Skeletal muscle tissue (tissue), 4 donors: ENCODE measurements around the gene TENT4A. TPM values are rescaled to one million over a fixed set of nuclear protein-coding genes. Genes with fewer than 3 reads are reported as not detected.
A peak's percentile ranks its signal among the peaks of the same experiment; 100 is the strongest.

Source experiments
- H3K27ac ChIP-seq: one replicate; pipeline ENCODE4 v1.7.0; 2013; ENCODE audit warnings: mild to moderate bottlenecking, low read depth, low read length, inconsistent platforms
- H3K27me3 ChIP-seq, 3 donors: one replicate each; pipeline ENCODE4 v1.7.0; 2013; ENCODE audit warnings: low read length in 3 of 3; ENCODE audit not compliant: control insufficient read depth in 3 of 3, insufficient read depth in 3 of 3
- H3K36me3 ChIP-seq, 3 donors: one replicate each; pipeline ENCODE4 v1.7.0; 2013; ENCODE audit warnings: low read length in 3 of 3; ENCODE audit not compliant: control insufficient read depth in 3 of 3, insufficient read depth in 3 of 3
- H3K4me1 ChIP-seq, 3 donors: one replicate each; pipeline ENCODE4 v1.7.0; 2013; ENCODE audit warnings: low read length in 3 of 3, mild to moderate bottlenecking in 3 of 3; ENCODE audit not compliant: control insufficient read depth in 3 of 3, insufficient read depth in 3 of 3
- H3K4me3 ChIP-seq, 3 donors: one replicate each; pipeline ENCODE4 v1.7.0; 2013; ENCODE audit warnings: low read length in 3 of 3
- H3K9ac ChIP-seq, 3 donors: one replicate each; pipeline ENCODE4 v1.7.0; 2013; ENCODE audit warnings: low read length in 3 of 3, mild to moderate bottlenecking in 3 of 3, moderate library complexity in 2 of 3, low read depth in 1 of 3
- H3K9me3 ChIP-seq, 3 donors: one replicate each; pipeline ENCODE4 v1.7.0; 2013; ENCODE audit warnings: low read length in 3 of 3; ENCODE audit not compliant: control insufficient read depth in 3 of 3
- total RNA-seq: library from RNA; depleted of rRNA; stranded (reverse); fragments of >200 nt; gene quantifications from one replicate; pipeline ENCODE4 v1.2.3, GENCODE V29; 2014
- donor health status: Osteomylitis.

The TENT4A gene
- total RNA-seq, 1 donor from 2014 or later, result 15.1 TPM

DNA sequence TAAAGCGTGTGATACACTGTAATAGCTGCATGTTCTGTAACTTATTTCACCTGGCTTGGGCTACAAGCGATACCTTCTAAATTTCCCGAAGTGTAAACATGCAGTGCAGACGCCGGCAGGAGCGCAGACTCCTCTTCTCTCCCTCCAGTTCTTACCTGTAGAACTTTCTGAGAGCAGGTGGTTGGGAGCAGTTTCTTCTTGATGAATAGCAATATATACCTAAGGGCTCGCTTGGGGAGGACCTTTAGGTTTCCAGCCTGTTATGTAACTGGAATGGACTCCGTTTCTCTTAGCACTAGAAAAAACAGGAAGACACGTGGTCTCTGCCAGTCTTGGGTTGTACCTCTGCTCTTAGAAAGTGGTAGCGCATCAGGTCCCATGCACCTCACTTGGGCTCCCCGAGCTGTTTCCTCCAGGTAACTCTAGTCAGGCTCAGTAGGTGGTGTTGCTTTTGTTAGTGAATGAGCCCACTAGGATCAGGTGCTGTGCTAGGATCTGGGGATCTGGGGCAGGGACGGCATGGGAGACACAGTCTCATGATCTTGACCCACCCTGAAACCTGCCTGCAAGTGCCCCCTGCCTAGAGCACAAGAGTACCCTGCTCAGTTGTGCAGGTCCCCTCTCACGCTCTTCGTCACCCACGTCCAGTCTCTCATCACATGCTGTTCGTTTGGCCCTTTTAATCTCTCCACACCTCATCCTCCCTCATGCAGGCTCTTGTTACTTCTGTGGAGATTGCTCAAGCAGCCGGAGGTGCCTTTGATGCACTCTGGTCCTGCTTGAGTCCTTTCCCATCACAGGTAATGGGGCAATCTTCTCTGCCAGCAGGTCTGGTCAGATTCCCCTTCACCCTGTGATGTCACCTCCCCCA, 2.8 kb downstream of the TENT4A start:
- Histone ChIP-seq H3K9me3 (no peaks in the 10 kb centered on the region), H3K36me3 (peaks cover 0 to 3% (median 0%) of the 10 kb centered on the region in 3 donors), H3K4me3 (peak overlapping the region; percentile 60 to 79 (median 70)), H3K27ac (peak overlapping the region; percentile 20), H3K27me3 (no peaks in the 10 kb centered on the region), H3K4me1 (peaks cover 55 to 67% (median 61%) of the 10 kb centered on the region in 3 donors), H3K9ac (peak overlapping the region; percentile 65 to 79 (median 68))

DNA sequence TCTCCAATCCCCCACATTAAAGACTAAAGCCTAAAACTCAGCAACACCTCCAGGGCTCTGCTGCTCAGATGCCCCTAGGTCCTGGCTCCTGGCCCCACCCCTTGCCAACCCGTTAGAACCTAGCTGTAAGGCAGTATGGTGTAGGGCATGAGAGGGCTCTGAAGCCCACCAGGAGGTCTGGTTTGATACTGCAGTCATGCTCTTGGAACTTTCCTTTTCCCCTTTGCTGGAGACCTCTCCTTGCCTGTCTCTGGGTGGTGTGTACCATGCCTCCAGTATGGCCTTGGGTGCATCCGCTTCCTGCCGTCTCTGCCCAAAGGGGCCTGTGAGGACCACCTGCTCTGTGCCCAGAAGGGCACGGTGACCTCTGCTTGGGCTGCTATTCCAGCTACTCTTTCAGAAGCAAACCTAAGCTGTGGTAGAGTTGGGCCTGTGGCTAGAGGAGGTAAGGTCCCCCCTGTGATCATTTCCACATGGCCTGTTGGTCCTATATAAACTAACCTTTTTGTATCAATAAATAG, 3.5 kb downstream of the TENT4A start:
- H3K4me1 ChIP-seq, result peaks cover 60 to 71% (median 67%) of the 10 kb centered on the region in 3 donors
- H3K4me3 ChIP-seq, result peak overlapping the region; percentile 41 to 70 (median 60)
- no peaks in the 10 kb centered on the region for H3K27me3 ChIP-seq
- peak overlapping the region; percentile 34 to 65 (median 50) for H3K9ac ChIP-seq
- peak overlapping the region; percentile 20 for H3K27ac ChIP-seq
- no peaks in the 10 kb centered on the region for H3K9me3 ChIP-seq
- peaks cover 0 to 3% (median 0%) of the 10 kb centered on the region in 3 donors for H3K36me3 ChIP-seq

DNA sequence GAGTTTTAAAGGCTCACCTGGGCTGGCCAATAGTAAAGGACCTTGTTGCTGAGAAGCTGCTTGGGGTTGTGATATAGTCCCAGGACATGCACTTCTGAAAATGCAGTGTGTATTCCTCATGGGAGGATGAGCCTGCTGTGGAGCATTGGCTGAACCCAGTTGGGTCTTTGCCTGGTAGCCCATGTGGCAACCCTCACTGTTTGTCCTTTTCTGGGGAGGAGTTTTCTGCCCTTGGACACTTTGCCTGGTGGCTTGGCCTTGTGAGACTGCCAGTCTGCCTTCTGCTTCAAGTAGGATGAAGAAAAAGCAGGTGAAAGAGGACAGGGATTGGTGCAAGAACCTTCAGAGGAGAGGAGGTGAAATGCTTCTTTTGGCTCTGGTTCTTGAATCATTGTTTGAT, 4.0 kb downstream of the TENT4A start:
- Histone ChIP-seq H3K4me1 (peaks cover 60 to 71% (median 68%) of the 10 kb centered on the region in 3 donors), H3K27me3 (no peaks in the 10 kb centered on the region), H3K4me3 (peak overlapping the region in 1 of 3 donors; percentile 29), H3K9ac (peak overlapping the region in 1 of 3 donors; percentile 50), H3K36me3 (peaks cover 0 to 3% (median 0%) of the 10 kb centered on the region in 3 donors), H3K9me3 (no peaks in the 10 kb centered on the region), H3K27ac (no peak overlapping the region)

DNA sequence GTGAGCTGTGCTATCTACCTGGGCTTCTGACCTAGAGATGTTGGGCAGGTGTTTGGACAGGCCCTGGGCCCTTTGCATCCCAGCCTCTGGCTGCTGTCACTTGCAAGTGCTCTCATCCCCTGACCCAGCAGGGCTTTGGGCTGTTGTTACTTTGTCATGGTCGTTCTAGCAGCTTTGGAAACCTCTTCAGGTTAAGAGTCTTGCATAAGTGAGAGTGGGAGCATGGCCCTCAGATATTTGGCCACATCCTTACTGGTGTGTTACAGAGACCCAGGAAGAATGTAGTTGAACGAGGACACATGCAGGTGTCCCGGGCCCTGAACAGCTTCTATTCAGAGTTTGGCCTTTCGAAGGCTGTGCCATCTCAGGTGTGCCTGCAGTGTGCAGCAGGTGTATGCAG, 4.5 kb downstream of the TENT4A start:
- Histone ChIP-seq H3K27me3 (no peaks in the 10 kb centered on the region), H3K4me1 (peaks cover 63 to 72% (median 71%) of the 10 kb centered on the region in 3 donors), H3K9me3 (no peaks in the 10 kb centered on the region), H3K9ac (peak overlapping the region in 1 of 3 donors; percentile 47), H3K4me3 (peak overlapping the region in 1 of 3 donors; percentile 22), H3K36me3 (peaks cover 0 to 3% (median 0%) of the 10 kb centered on the region in 3 donors), H3K27ac (no peak overlapping the region)

DNA sequence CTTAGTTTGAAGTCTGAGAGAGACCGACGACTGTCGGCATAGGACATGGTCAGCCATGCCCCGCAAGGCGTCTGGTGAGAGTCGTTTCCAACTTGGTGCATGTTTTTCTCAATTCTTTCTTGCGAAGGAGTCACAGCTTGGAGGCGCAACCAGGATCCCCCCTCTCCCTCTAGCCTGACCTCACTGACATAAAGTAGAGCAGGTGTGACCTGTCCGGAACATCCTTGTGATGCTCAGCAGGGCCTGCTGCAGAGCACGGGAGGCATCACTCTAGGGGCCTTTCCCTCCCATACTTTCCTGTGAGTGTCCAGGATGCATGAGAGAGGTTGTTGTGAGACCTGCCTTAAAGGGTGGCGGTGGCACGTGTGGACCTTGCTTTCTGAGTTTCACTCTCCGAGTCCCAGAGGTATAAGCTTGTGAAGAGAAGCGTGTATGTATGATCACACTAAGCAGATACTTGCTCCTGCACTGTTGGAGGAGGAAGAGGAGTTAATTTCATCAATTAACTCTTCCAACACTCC, 5.0 kb downstream of the TENT4A start:
- Histone ChIP-seq H3K9me3 (no peaks in the 10 kb centered on the region), H3K27ac (no peak overlapping the region), H3K4me1 (peaks cover 68 to 77% (median 77%) of the 10 kb centered on the region in 3 donors), H3K9ac (peak overlapping the region in 1 of 3 donors; percentile 47), H3K36me3 (peaks cover 0 to 3% (median 0%) of the 10 kb centered on the region in 3 donors), H3K4me3 (no peak overlapping the region), H3K27me3 (no peaks in the 10 kb centered on the region)

DNA sequence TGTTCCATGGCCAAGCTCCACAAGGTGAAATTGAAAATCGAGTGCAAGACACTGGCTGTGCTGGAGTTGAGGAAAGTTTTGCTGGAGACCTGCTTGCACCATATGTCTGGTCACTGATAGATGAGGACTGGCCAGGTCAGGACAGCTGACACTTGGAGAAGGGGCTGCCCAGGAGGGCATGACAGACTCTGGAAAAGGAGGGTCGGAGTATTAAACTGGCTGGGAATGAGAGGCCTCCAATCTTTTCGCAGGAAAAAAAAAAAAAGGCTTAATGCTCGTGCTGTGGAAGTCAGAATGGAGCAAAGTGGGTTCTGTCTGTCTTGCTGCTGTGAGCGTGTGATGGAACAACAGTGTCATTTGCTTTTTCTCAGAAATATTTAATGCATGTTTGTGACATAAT, 5.5 kb downstream of the TENT4A start:
- Histone ChIP-seq H3K36me3 (peaks cover 0 to 3% (median 0%) of the 10 kb centered on the region in 3 donors), H3K27ac (no peak overlapping the region), H3K27me3 (no peaks in the 10 kb centered on the region), H3K4me3 (no peak overlapping the region), H3K9ac (no peak overlapping the region), H3K9me3 (no peaks in the 10 kb centered on the region), H3K4me1 (peaks cover 73 to 82% (median 81%) of the 10 kb centered on the region in 3 donors)

DNA sequence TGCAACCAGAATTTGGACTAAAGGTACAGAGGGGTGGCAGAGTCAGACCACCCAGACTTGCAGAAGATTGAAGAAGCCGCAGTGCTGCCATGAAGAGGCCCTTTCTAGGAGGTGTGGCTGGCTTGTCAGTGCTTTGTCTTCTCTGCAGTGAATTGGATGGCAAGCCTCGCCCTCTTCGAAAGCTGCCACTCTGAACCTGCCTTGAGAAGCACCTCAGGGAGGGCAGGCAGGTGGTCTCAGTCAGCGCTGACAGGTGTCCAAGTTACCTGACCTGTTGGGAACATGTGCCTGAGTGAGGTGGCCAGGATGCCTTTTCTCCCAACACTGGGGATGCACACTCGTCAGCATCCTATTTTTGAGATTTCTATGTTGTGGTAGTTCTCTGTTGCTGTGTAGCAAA, 6.2 kb downstream of the TENT4A start:
- Histone ChIP-seq H3K9me3 (no peaks in the 10 kb centered on the region), H3K27ac (no peak overlapping the region), H3K36me3 (peaks cover 0 to 3% (median 0%) of the 10 kb centered on the region in 3 donors), H3K4me1 (peaks cover 73 to 88% (median 82%) of the 10 kb centered on the region in 3 donors), H3K9ac (no peak overlapping the region), H3K27me3 (no peaks in the 10 kb centered on the region), H3K4me3 (no peak overlapping the region)

DNA sequence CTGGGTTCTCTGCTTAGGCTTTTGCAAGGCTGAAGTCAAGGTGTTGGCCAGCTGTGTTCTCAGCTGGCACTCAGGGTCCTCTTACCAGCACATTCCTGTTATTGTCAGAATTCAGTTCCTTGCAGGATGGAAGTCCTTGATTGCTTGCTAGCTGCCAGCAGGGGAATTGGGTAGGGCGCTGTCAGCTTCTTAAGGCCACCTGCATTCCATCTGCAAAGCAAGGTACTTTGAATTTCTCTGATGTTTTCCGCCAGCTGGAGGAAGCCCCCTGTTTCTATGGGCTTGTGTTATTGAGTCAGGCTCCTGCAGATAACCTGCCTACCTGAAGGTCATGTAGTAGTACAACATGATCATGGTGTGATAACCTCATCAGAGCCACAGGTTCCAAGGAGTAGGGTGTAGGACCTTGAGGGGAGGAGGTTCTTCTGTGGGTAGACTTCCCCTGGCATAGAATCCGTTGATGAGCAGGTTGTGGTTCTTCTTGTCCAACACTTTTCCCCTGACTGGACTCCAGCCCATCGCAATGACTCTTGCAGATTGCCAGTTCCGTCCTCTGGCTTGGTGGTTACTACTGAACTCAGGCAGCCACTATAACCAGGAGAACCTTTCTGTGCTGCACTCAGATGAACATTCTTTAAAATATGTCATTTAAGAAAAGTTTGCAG, 6.8 kb downstream of the TENT4A start:
- Histone ChIP-seq H3K4me1 (peaks cover 72 to 89% (median 84%) of the 10 kb centered on the region in 3 donors), H3K27ac (no peak overlapping the region)

DNA sequence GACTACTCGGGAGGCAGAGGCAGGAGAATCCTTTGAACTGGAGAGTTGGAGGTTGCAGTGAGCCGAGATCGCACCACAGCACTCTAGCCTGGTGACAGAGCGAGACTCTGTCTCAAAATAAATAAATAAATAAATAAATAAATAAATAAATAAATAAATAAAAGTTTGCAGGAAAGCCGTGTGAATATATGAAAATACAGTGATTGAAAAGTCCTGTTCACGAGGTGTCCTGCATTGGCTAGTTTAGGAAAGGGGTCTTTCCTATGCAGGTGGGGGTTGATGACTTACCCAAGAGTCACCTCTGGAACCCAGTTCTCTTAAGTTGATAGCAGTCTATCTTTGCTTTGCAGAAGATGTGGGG, 7.3 kb downstream of the TENT4A start:
- H3K36me3 ChIP-seq, result peaks cover 0 to 3% (median 0%) of the 10 kb centered on the region in 3 donors
- H3K27ac ChIP-seq, result no peak overlapping the region
- no peak overlapping the region for H3K9ac ChIP-seq
- no peaks in the 10 kb centered on the region for H3K9me3 ChIP-seq
- H3K27me3 ChIP-seq, result no peaks in the 10 kb centered on the region
- peaks cover 70 to 86% (median 79%) of the 10 kb centered on the region in 3 donors for H3K4me1 ChIP-seq
- H3K4me3 ChIP-seq, result no peak overlapping the region

More for the DNA sequence above, 6.8 kb downstream of the TENT4A start:
- Histone ChIP-seq H3K27me3 (no peaks in the 10 kb centered on the region), H3K9me3 (no peaks in the 10 kb centered on the region), H3K9ac (no peak overlapping the region), H3K4me3 (peak overlapping the region in 1 of 3 donors; percentile 34), H3K36me3 (peaks cover 0 to 3% (median 0%) of the 10 kb centered on the region in 3 donors)
